ENCODE measurements around the gene DHX9. TPM values are rescaled to one million over a fixed set of nuclear protein-coding genes. Genes with fewer than 3 reads are reported as not detected.

The DHX9 gene
- total and polyA plus RNA-seq, 2 experiments from 2014 or later: 151 to 262 TPM

- TF ChIP-seq ZNF462 (CRISPR knock-in tag; IDR thresholded peaks at IDR 0.05): no peak
- no peak for TF ChIP-seq JUNB (IDR thresholded peaks at IDR 0.05; ENCODE audit: unreplicated experiment)
- no peak for TF ChIP-seq NANOG (IDR thresholded peaks at IDR 0.05; ENCODE audit: borderline replicate concordance)
- TF ChIP-seq EZH2phosphoT487 (IDR thresholded peaks at IDR 0.05; ENCODE audit: unreplicated experiment): no peak
- TF ChIP-seq ETS1 (IDR thresholded peaks at IDR 0.05): no peak
- TF ChIP-seq, protein P1, sequence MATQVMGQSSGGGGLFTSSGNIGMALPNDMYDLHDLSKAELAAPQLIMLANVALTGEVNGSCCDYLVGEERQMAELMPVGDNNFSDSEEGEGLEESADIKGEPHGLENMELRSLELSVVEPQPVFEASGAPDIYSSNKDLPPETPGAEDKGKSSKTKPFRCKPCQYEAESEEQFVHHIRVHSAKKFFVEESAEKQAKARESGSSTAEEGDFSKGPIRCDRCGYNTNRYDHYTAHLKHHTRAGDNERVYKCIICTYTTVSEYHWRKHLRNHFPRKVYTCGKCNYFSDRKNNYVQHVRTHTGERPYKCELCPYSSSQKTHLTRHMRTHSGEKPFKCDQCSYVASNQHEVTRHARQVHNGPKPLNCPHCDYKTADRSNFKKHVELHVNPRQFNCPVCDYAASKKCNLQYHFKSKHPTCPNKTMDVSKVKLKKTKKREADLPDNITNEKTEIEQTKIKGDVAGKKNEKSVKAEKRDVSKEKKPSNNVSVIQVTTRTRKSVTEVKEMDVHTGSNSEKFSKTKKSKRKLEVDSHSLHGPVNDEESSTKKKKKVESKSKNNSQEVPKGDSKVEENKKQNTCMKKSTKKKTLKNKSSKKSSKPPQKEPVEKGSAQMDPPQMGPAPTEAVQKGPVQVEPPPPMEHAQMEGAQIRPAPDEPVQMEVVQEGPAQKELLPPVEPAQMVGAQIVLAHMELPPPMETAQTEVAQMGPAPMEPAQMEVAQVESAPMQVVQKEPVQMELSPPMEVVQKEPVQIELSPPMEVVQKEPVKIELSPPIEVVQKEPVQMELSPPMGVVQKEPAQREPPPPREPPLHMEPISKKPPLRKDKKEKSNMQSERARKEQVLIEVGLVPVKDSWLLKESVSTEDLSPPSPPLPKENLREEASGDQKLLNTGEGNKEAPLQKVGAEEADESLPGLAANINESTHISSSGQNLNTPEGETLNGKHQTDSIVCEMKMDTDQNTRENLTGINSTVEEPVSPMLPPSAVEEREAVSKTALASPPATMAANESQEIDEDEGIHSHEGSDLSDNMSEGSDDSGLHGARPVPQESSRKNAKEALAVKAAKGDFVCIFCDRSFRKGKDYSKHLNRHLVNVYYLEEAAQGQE (IDR thresholded peaks at IDR 0.05; ENCODE audit: unreplicated experiment): no peak
- no peak for TF ChIP-seq ZNF331 (CRISPR knock-in tag; IDR thresholded peaks at IDR 0.05; ENCODE audit: low read depth)
- TF ChIP-seq STAT1 (IDR thresholded peaks at IDR 0.05; ENCODE audit: unreplicated experiment): no peak
- TF ChIP-seq CREB1 (CRISPR knock-in tag; IDR thresholded peaks at IDR 0.05; ENCODE audit: low read depth): no peak
Measured at GRCh38 chr1:182847105-182847504, 8.0 kb downstream of the DHX9 start (continued).
